ENCODE results near the gene SIK2. TPM values are rescaled to one million over a fixed set of nuclear protein-coding genes. Genes with fewer than 3 reads are reported as not detected.

Gene SIK2
- total and polyA plus RNA-seq, 2 donors (not counting 1 experiment from before 2014, with no cell fraction given), result 4.9 to 21.8 TPM

- POLR2A ChIA-PET, result interaction anchor here (0.6 kb wide), 1 partner anchor 112 kb away, joined by 4 read pairs; no protein-coding TSS in a partner anchor
Observed at GRCh38 chr11:111631024-111631665, 28.9 kb downstream of the SIK2 start.

More at GRCh38 chr11:111631024-111631665, 28.9 kb downstream of the SIK2 start:
- Histone ChIP-seq H3K9ac (ENCODE audit: low read length) (no peak overlapping the region), H3K36me3 (replicated peaks in 1 of 2; ENCODE audit: control extremely low read depth in 1 of 2, control insufficient read depth in 1 of 2, extremely low read depth in 1 of 2, insufficient read depth in 2 of 2, low read length in 1 of 2) (peaks cover 0 to 4% of the 10 kb centered on the region in 2 experiments), H3K4me3 (ENCODE audit: control extremely low read depth in 1 of 5, extremely low read depth in 1 of 5, insufficient read depth in 1 of 5, low read depth in 2 of 5, low read length in 4 of 5) (no peak overlapping the region), H3K4me2 (replicated peaks; ENCODE audit: low read depth, low read length, poor library complexity, severe bottlenecking) (no peak overlapping the region), H3K27me3 (replicated peaks in 1 of 4; ENCODE audit: control extremely low read depth in 1 of 4, control insufficient read depth in 3 of 4, insufficient read depth in 4 of 4, low read length in 3 of 4) (no peaks in the 10 kb centered on the region), H3K9me3 (ENCODE audit: control extremely low read depth in 1 of 3, control insufficient read depth in 2 of 3, insufficient read depth in 1 of 3, low read length in 2 of 3) (no peaks in the 10 kb centered on the region), H3K27ac (ENCODE audit: low read length in 2 of 2) (no peak overlapping the region), H2AFZ (ENCODE audit: insufficient read depth, low read depth, low read length, poor library complexity, severe bottlenecking) (no peak overlapping the region), H3K79me2 (ENCODE audit: control insufficient read depth, insufficient read depth, low read length) (no peaks in the 10 kb centered on the region), H4K20me1 (ENCODE audit: control insufficient read depth, insufficient read depth, low read length, poor library complexity, severe bottlenecking) (peaks cover 8% of the 10 kb centered on the region), H3K4me1 (ENCODE audit: control insufficient read depth in 2 of 2, insufficient read depth in 2 of 2, low read length in 2 of 2) (no peaks in the 10 kb centered on the region)
- H3K4me3 Mint-ChIP-seq, result no peak overlapping the region
- no peaks in the 10 kb centered on the region for H3K9me3 Mint-ChIP-seq (ENCODE audit: insufficient read depth)
- ATAC-seq (ENCODE audit: low read depth), result no peak
- DNase-seq, result no peak
- no peaks in the 10 kb centered on the region for H3K27me3 Mint-ChIP-seq
- CTCF ChIA-PET, result interaction anchor here (1.1 kb wide), 1 partner anchor 10 kb away, joined by 3 read pairs; no protein-coding TSS in a partner anchor
- no peak overlapping the region for H3K27ac Mint-ChIP-seq
- intact Hi-C loops (cut with micrococcal nuclease), result no loop called here
- H3K4me1 Mint-ChIP-seq, result no peaks in the 10 kb centered on the region
- no peak for TF ChIP-seq CTCF (IDR thresholded peaks at IDR 0.05)
- TF ChIP-seq EZH2 (IDR thresholded peaks at IDR 0.05; ENCODE audit: borderline replicate concordance, insufficient read depth, low read depth, low read length, poor library complexity, severe bottlenecking), result no peak
